Lung (tissue), 12 donors: ENCODE measurements around the gene EXD2. TPM values are rescaled to one million over a fixed set of nuclear protein-coding genes. Genes with fewer than 3 reads are reported as not detected.
"Not testable (repeated sequence)": the region's sequence is repeated elsewhere in the genome, so short reads cannot be mapped to it uniquely, and the experiment has no call there.

ENCODE experiments used
- ATAC-seq: fragments of 200-7000 bp; cut with Tn5 transposase; one replicate; pipeline ENCODE4 v1.9.1; 2020; ENCODE audit warnings: moderate number of reproducible peaks; ENCODE audit not compliant: insufficient read depth, low FRiP score
- DNase-seq, 3 donors: peaks; one replicate each; pipeline ENCODE4 v3.0.0-alpha.2; 2013 to 2017
- H3K27ac ChIP-seq, 2 donors: one replicate each; pipeline ENCODE4 v1.5.1; 2013; ENCODE audit warnings: mild to moderate bottlenecking in 2 of 2, moderate library complexity in 2 of 2, control low read depth in 1 of 2, inconsistent platforms in 1 of 2, low read depth in 1 of 2, low read length in 1 of 2
- H3K27me3 ChIP-seq, 3 donors: one replicate each; pipeline ENCODE4 v1.5.1; 2013; ENCODE audit warnings: low read length in 2 of 3; ENCODE audit not compliant: control insufficient read depth in 3 of 3, insufficient read depth in 3 of 3
- H3K36me3 ChIP-seq, 4 donors: one replicate each; pipeline ENCODE4 v1.5.1; 2013; ENCODE audit warnings: low read length in 4 of 4, mild to moderate bottlenecking in 1 of 4, moderate library complexity in 1 of 4; ENCODE audit not compliant: control insufficient read depth in 4 of 4, insufficient read depth in 4 of 4
- H3K4me1 ChIP-seq, 5 donors: one replicate each; pipeline ENCODE4 v1.5.1; 2013; ENCODE audit warnings: low read length in 5 of 5, mild to moderate bottlenecking in 2 of 5, moderate library complexity in 1 of 5; ENCODE audit not compliant: control insufficient read depth in 5 of 5, insufficient read depth in 5 of 5
- H3K4me3 ChIP-seq: one replicate; pipeline ENCODE4 v1.5.1; 2013; ENCODE audit warnings: mild to moderate bottlenecking, control low read depth, moderate library complexity
- H3K9ac ChIP-seq, 2 donors: one replicate each; pipeline ENCODE4 v1.5.1; 2013; ENCODE audit warnings: low read length in 2 of 2, control low read depth in 1 of 2; ENCODE audit not compliant: insufficient read depth in 1 of 2
- H3K9me3 ChIP-seq, 4 donors: one replicate each; pipeline ENCODE4 v1.5.1; 2013; ENCODE audit warnings: low read length in 3 of 4, mild to moderate bottlenecking in 1 of 4, moderate library complexity in 1 of 4; ENCODE audit not compliant: control insufficient read depth in 4 of 4, insufficient read depth in 3 of 4
- CTCF ChIP-seq: IDR thresholded peaks from 2 replicates; pipeline ENCODE4 v1.5.1; 2012; ENCODE audit warnings: mild to moderate bottlenecking; ENCODE audit errors: control extremely low read depth, extremely low read depth
- WGBS, 2 donors: extraction: QIAGEN DNeasy Blood & Tissue Kit; methylation state at CpG; one replicate each; pipeline ENCODE4 v1.1.7; 2013; 5-methylcytosine and 5-hydroxymethylcytosine counted together
- polyA plus RNA-seq, 2 donors: library from polyadenylated mRNA; stranded (reverse); fragments of 200-250 nt; gene quantifications; one replicate each; pipeline ENCODE4 v1.2.1, GENCODE V29; 2013
- total RNA-seq, 2 donors: library from RNA; depleted of rRNA in 1 of 2; stranded (reverse); fragments of >200 nt in 1 of 2; gene quantifications; one replicate each; pipeline ENCODE4 v1.2.1, GENCODE V29; 2014 to 2021
- donor health status: control.
- donor health status: control.
- donor health status: Bipolar disorder and iron deficiency.
- donor health status: healthy.
- donor health status: DM: yes; HTN: yes; CAD: no.

EXD2 gene
- total and polyA plus RNA-seq, 4 donors = 9.0 to 25.7 (median 14.8) TPM

GRCh38 chr14:69270795-69271708 lies 79.8 kb downstream of the EXD2 start:
- Histone ChIP-seq H3K9ac (no peak overlapping the region), H3K36me3 (no peaks in the 10 kb centered on the region), H3K27me3 (no peaks in the 10 kb centered on the region), H3K27ac (peak overlapping the region in 1 of 2 donors; percentile 1), H3K4me3 (no peak overlapping the region), H3K9me3 (no peaks in the 10 kb centered on the region), H3K4me1 (peaks cover 0 to 24% (median 0%) of the 10 kb centered on the region in 5 donors)
- WGBS, 2 donors = 89% methylated on average over 21 of the region's 21 CpGs
- DNase-seq = no peak
- TF ChIP-seq CTCF = no peak
- ATAC-seq = no peak

- H3K27me3 ChIP-seq = no peaks in the 10 kb centered on the region
- ATAC-seq = no peak
- no peaks in the 10 kb centered on the region for H3K9me3 ChIP-seq
- 52 to 64% methylated on average over 2 of the region's 2 CpGs for WGBS, 2 donors
- TF ChIP-seq CTCF = no peak
- H3K4me1 ChIP-seq = peaks cover 0 to 12% (median 0%) of the 10 kb centered on the region in 5 donors
- H3K9ac ChIP-seq = no peak overlapping the region
- no peak overlapping the region for H3K4me3 ChIP-seq
- peak overlapping the region in 1 of 2 donors; percentile 34 for H3K27ac ChIP-seq
- H3K36me3 ChIP-seq = no peaks in the 10 kb centered on the region
- no peak for DNase-seq
Measured at GRCh38 chr14:69274321-69274720, 83.0 kb downstream of the EXD2 start.

DNA sequence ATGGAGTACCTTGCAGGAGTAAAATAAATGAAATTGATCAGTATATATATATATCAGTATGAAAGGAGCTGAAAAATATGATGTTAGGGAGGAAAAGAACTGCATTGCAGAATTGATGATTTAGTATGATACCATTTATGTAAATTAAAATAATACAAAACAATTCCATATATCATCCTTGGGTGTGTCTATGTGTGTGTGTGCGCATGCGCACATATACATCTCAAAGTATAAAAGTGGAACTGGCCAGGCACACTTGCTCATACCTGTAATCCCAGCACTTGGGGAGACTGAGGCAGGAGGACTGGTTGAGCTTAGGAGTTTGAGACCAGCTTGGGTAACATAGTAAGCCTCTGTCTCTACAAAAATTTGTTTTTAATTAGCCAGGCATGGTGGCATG lies 84.0 kb downstream of the EXD2 start:
- no peaks in the 10 kb centered on the region for H3K9me3 ChIP-seq
- no peak overlapping the region for H3K9ac ChIP-seq
- H3K36me3 ChIP-seq = no peaks in the 10 kb centered on the region
- no peak for TF ChIP-seq CTCF
- no peaks in the 10 kb centered on the region for H3K27me3 ChIP-seq
- H3K27ac ChIP-seq = no peak overlapping the region
- WGBS, 2 donors = 98 to 100% methylated on average over 2 of the region's 2 CpGs
- ATAC-seq (no peak), DNase-seq (no peak)
- H3K4me3 ChIP-seq = no peak overlapping the region
- peaks cover 0 to 12% (median 0%) of the 10 kb centered on the region in 5 donors for H3K4me1 ChIP-seq

DNA sequence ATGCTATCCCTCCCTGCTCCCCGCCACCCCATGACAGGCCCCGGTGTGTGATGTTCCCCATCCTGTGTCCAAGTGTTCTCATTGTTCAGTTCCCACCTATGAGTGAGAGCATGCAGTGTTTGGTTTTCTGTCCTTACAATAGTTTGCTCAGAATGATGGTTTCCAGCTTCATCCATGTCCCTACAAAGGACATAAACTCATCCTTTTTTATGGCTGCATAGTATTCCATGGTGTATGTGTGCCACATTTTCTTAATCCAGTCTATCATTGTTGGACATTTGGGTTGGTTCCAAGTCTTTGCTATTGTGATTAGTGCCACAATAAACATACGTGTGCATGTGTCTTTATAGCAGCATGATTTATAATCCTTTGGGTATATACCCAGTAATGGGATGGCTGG lies 86.1 kb downstream of the EXD2 start:
- peaks cover 0 to 12% (median 0%) of the 10 kb centered on the region in 5 donors for H3K4me1 ChIP-seq
- H3K27me3 ChIP-seq, H3K27ac ChIP-seq, H3K9me3 ChIP-seq, H3K4me3 ChIP-seq, ATAC-seq, DNase-seq, H3K36me3 ChIP-seq, H3K9ac ChIP-seq: not testable (repeated sequence)
- WGBS, 2 donors = 83 to 97% methylated on average over 2 to 3 of the region's 3 CpGs
